Activated CD8-positive, alpha-beta memory T cell treated with anti-CD3 and anti-CD28 coated beads, Interleukin-2, amount 50 U/mL, for 48 hours (primary cell): Measurements from ENCODE around the gene TAS2R13.

Experiments
- DNase-seq: peaks from one replicate; pipeline ENCODE4 v3.0.0-alpha.2; 2020

The TAS2R13 gene

GRCh38 chr12:10863512-10864218, 45.7 kb downstream of the TAS2R13 start:
- DNase-seq = no peak

- DNase-seq = no peak
Observed at GRCh38 chr12:10861366-10861765, 48.0 kb downstream of the TAS2R13 start.
